Kidney (tissue), 14 donors: ENCODE data around the gene F3. TPM values are rescaled to one million over a fixed set of nuclear protein-coding genes. Genes with fewer than 3 reads are reported as not detected.
A peak's percentile ranks its signal among the peaks of the same experiment; 100 is the strongest.

ENCODE experiments used
- DNase-seq, 5 donors: peaks; one replicate each; pipeline ENCODE4 v3.0.0-alpha.2; 2013 to 2020
- FAIRE-seq: peaks from 2 replicates; lab custom pipeline; 2012; peaks lifted over from hg19 to GRCh38; lab: Jason Lieb, UNC
- H3K27ac ChIP-seq, 2 donors: one replicate each; pipeline ENCODE4 v1.7.0; 2013; ENCODE audit warnings: low read depth in 2 of 2, low read length in 2 of 2, inconsistent platforms in 1 of 2
- H3K27me3 ChIP-seq: one replicate; pipeline ENCODE4 v1.7.1; 2013; ENCODE audit warnings: low read length, inconsistent platforms; ENCODE audit not compliant: control insufficient read depth, insufficient read depth
- H3K36me3 ChIP-seq, 3 donors: one replicate each; pipeline versions ENCODE4 v1.7.0 to v1.7.1; 2013; ENCODE audit warnings: low read length in 3 of 3, control low read depth in 1 of 3, inconsistent platforms in 1 of 3; ENCODE audit not compliant: insufficient read depth in 3 of 3, control insufficient read depth in 2 of 3
- H3K4me1 ChIP-seq, 3 donors: one replicate each; pipeline versions ENCODE4 v1.7.0 to v1.7.1; 2013; ENCODE audit warnings: low read length in 3 of 3, inconsistent platforms in 1 of 3, low read depth in 1 of 3; ENCODE audit not compliant: control insufficient read depth in 2 of 3, insufficient read depth in 2 of 3
- H3K4me3 ChIP-seq, 3 donors: one replicate each; pipeline versions ENCODE4 v1.7.0 to v1.8.1; 2013; ENCODE audit warnings: low read length in 3 of 3, control low read depth in 1 of 3, inconsistent platforms in 1 of 3
- H3K9ac ChIP-seq, 3 donors: one replicate each; pipeline versions ENCODE4 v1.7.0 to v1.7.1; 2013; ENCODE audit warnings: low read length in 3 of 3, control low read depth in 1 of 3, inconsistent platforms in 1 of 3
- H3K9me3 ChIP-seq, 3 donors: one replicate each; pipeline versions ENCODE4 v1.7.0 to v1.7.1; 2013; ENCODE audit warnings: low read length in 3 of 3, control low read depth in 1 of 3, inconsistent platforms in 1 of 3; ENCODE audit not compliant: control insufficient read depth in 2 of 3, insufficient read depth in 1 of 3
- intact Hi-C: fragments of 100-400 bp; cut with DNase I; formaldehyde crosslinking; loops from one replicate; pipeline ENCODE4 v1.11.1; 2022
- polyA plus RNA-seq: library from polyadenylated mRNA; stranded (reverse); fragments of 350-450 nt; fragmentation: Illumina TruSeq; extraction: RNeasy Lipid Tissue Mini Kit (QIAGEN cat#74804); gene quantifications from one replicate; pipeline ENCODE4 v1.2.3, GENCODE V29; 2014; ENCODE audit warnings: low read depth, low replicate concordance; ENCODE audit not compliant: insufficient read depth
- total RNA-seq: library from RNA; stranded (reverse); fragmentation: NEBNext Ultra II Directional; extraction: Animal tissue kit (Norgen Biotek cat#: 25700); gene quantifications from one replicate; pipeline ENCODE4 v1.2.1, GENCODE V29; 2021
- TF ChIP-seq, protein P1 (sequence below): IDR thresholded peaks from 3 replicates; pipeline ENCODE4 v1.5.1; 2012; ENCODE audit warnings: mild to moderate bottlenecking, moderate library complexity, borderline replicate concordance; ENCODE audit not compliant: insufficient read depth; ENCODE audit errors: extremely low read depth
- donor health status: control.
- donor health status: control.
- donor health status: control.
- donor health status: control.
- donor health status: control.
- donor health status: DM: yes; HTN: yes; CAD: no.
- donor health status: Normal renal cell carcinoma (clear cell type).

Gene F3
- total and polyA plus RNA-seq, 2 donors from 2014 or later = 8.8 to 19.0 TPM

- TF ChIP-seq, protein P1, sequence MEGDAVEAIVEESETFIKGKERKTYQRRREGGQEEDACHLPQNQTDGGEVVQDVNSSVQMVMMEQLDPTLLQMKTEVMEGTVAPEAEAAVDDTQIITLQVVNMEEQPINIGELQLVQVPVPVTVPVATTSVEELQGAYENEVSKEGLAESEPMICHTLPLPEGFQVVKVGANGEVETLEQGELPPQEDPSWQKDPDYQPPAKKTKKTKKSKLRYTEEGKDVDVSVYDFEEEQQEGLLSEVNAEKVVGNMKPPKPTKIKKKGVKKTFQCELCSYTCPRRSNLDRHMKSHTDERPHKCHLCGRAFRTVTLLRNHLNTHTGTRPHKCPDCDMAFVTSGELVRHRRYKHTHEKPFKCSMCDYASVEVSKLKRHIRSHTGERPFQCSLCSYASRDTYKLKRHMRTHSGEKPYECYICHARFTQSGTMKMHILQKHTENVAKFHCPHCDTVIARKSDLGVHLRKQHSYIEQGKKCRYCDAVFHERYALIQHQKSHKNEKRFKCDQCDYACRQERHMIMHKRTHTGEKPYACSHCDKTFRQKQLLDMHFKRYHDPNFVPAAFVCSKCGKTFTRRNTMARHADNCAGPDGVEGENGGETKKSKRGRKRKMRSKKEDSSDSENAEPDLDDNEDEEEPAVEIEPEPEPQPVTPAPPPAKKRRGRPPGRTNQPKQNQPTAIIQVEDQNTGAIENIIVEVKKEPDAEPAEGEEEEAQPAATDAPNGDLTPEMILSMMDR = no peak
- Histone ChIP-seq H3K27ac (peak overlapping the region in 1 of 2 donors; percentile 23), H3K27me3 (no peaks in the 10 kb centered on the region), H3K4me1 (peaks cover 0 to 2% (median 0%) of the 10 kb centered on the region in 3 donors), H3K36me3 (peaks cover 0 to 2% (median 0%) of the 10 kb centered on the region in 3 donors), H3K4me3 (no peak overlapping the region), H3K9ac (no peak overlapping the region), H3K9me3 (no peaks in the 10 kb centered on the region)
- peak in 1 of 5 donors; percentile 23 for DNase-seq
- intact Hi-C loops = no loop called here
- FAIRE-seq = no peak
Measured at GRCh38 chr1:94532077-94532476, 9.5 kb downstream of the F3 start.

GRCh38 chr1:94531664-94532063 lies 9.9 kb downstream of the F3 start:
- no peak overlapping the region for H3K27ac ChIP-seq
- H3K9me3 ChIP-seq = no peaks in the 10 kb centered on the region
- H3K4me1 ChIP-seq = peaks cover 0 to 2% (median 0%) of the 10 kb centered on the region in 3 donors
- H3K36me3 ChIP-seq = peaks cover 0 to 2% (median 0%) of the 10 kb centered on the region in 3 donors
- intact Hi-C loops = no loop called here
- no peaks in the 10 kb centered on the region for H3K27me3 ChIP-seq
- H3K4me3 ChIP-seq = no peak overlapping the region
- TF ChIP-seq, protein P1 = no peak
- no peak for DNase-seq
- FAIRE-seq = no peak
- no peak overlapping the region for H3K9ac ChIP-seq

DNA sequence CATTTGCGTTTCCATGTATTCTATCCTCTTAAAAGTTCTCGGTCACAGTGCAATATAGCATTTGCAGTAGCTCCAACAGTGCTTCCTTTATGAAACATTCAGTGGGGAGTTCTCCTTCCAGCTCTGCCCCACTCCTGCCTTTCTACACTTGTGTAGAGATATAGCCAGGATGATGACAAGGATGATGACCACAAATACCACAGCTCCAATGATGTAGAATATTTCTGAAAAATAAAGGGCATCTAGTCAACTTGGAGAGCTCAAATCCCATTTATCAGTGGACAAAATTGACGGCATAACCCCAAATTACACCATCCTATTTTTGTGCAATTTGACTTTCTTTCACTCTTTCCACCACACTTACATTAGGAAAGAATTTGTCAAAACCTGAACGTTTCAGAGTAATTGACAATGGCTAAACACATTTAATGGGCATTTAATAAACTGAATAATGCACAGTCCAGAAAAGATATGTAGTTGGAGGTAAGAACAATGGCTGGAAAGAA lies 11.1 kb downstream of the F3 start:
- TF ChIP-seq, protein P1 = no peak
- intact Hi-C loops = no loop called here
- H3K4me3 ChIP-seq = no peak overlapping the region
- no peaks in the 10 kb centered on the region for H3K9me3 ChIP-seq
- H3K9ac ChIP-seq = no peak overlapping the region
- H3K27me3 ChIP-seq = no peaks in the 10 kb centered on the region
- DNase-seq (no peak), FAIRE-seq (no peak)
- peaks cover 0 to 2% (median 0%) of the 10 kb centered on the region in 3 donors for H3K4me1 ChIP-seq
- H3K36me3 ChIP-seq = peaks cover 0 to 2% (median 0%) of the 10 kb centered on the region in 3 donors
- H3K27ac ChIP-seq = no peak overlapping the region
